ENCODE data around the gene AFF4. TPM values are rescaled to one million over a fixed set of nuclear protein-coding genes. Genes with fewer than 3 reads are reported as not detected.

AFF4 gene
- total RNA-seq, 3 donors from 2014 or later (not counting 1 experiment from before 2014, with no cell fraction given): 87.5 to 98.1 (median 90.8) TPM

GRCh38 chr5:132866342-132867045 lies 96.9 kb downstream of the AFF4 start, which contains the start of the genes GDF9 and UQCRQ:
GDF9 (minus strand) TSS chr5:132866469; CDS start chr5:132864533, 1,936 bp downstream.
UQCRQ (plus strand) TSS chr5:132866642; CDS start chr5:132866882, 240 bp downstream.
- intact Hi-C loops (cut with micrococcal nuclease): loop anchor here (1.0 kb wide), 1 partner anchor 185 kb away; no protein-coding TSS in a partner anchor
- peaks cover 14% of the 10 kb centered on the region for H3K4me1 ChIP-seq (ENCODE audit: control insufficient read depth, insufficient read depth, low read length)
- TF ChIP-seq CTCF (IDR thresholded peaks at IDR 0.05): no peak
- Mint-ChIP-seq H3K4me3 (peak within 1 kb of the TSS; percentile 100), H3K9me3 (no peaks in the 10 kb centered on the region), H3K27me3 (ENCODE audit: low read depth in 2 of 2) (peaks cover 0 to 9% of the 10 kb centered on the region in 2 donors), H3K4me1 (peaks cover 26 to 27% of the 10 kb centered on the region in 2 donors), H3K27ac (peak within 1 kb of the TSS; percentile 97 to 99), H3K36me3 (no peaks in the 10 kb centered on the region)
- no peaks in the 10 kb centered on the region for H3K9me3 ChIP-seq (ENCODE audit: control insufficient read depth, insufficient read depth, low read length)
- DNase-seq (peak; percentile 86 to 99), ATAC-seq (peak; percentile 96 to 99 (median 96))
- peak within 1 kb of the TSS; percentile 73 for H3K4me3 ChIP-seq (ENCODE audit: low read length)
- WGBS (ENCODE audit: insufficient coverage): under 1% methylated on average over 55 of the region's 55 CpGs
- H3K27me3 ChIP-seq (ENCODE audit: control insufficient read depth, insufficient read depth, low read length): no peaks in the 10 kb centered on the region
- H3K36me3 ChIP-seq (ENCODE audit: control insufficient read depth, insufficient read depth, low read length): peaks cover 5% of the 10 kb centered on the region
- peak within 1 kb of the TSS; percentile 98 for H3K27ac ChIP-seq (ENCODE audit: low read length)

GRCh38 chr5:132865668-132866341 lies 97.6 kb downstream of the AFF4 start:
- no peaks in the 10 kb centered on the region for H3K9me3 Mint-ChIP-seq
- ATAC-seq: peak; percentile 16 to 25 (median 19)
- intact Hi-C loops (cut with micrococcal nuclease): loop anchor here (1.0 kb wide), 1 partner anchor 185 kb away; no protein-coding TSS in a partner anchor

GRCh38 chr5:132860742-132861141 lies 102.7 kb downstream of the AFF4 start:
- no peak for ATAC-seq
- Histone ChIP-seq H3K27ac (ENCODE audit: low read length) (no peak overlapping the region), H3K27me3 (ENCODE audit: control insufficient read depth, insufficient read depth, low read length) (no peaks in the 10 kb centered on the region), H3K4me1 (ENCODE audit: control insufficient read depth, insufficient read depth, low read length) (peaks cover 4% of the 10 kb centered on the region), H3K9me3 (ENCODE audit: control insufficient read depth, insufficient read depth, low read length) (no peaks in the 10 kb centered on the region), H3K36me3 (ENCODE audit: control insufficient read depth, insufficient read depth, low read length) (no peaks in the 10 kb centered on the region), H3K4me3 (ENCODE audit: low read length) (no peak overlapping the region)
- intact Hi-C loops (cut with micrococcal nuclease): no loop called here
- H3K9me3 Mint-ChIP-seq: no peaks in the 10 kb centered on the region
- WGBS (ENCODE audit: insufficient coverage): 64% methylated on average over 3 of the region's 5 CpGs
- no peak overlapping the region for H3K4me3 Mint-ChIP-seq
- H3K4me1 Mint-ChIP-seq: peaks cover 6 to 7% of the 10 kb centered on the region in 2 donors
- DNase-seq: no peak
- H3K36me3 Mint-ChIP-seq: no peaks in the 10 kb centered on the region
- no peak for TF ChIP-seq CTCF (IDR thresholded peaks at IDR 0.05)
- H3K27me3 Mint-ChIP-seq (ENCODE audit: low read depth in 2 of 2): peaks cover 11 to 15% of the 10 kb centered on the region in 2 donors
- no peak overlapping the region for H3K27ac Mint-ChIP-seq

More at GRCh38 chr5:132865668-132866341, 97.6 kb downstream of the AFF4 start:
- Mint-ChIP-seq H3K4me1 (peaks cover 26 to 27% of the 10 kb centered on the region in 2 donors), H3K27me3 (ENCODE audit: low read depth in 2 of 2) (peaks cover 2 to 15% of the 10 kb centered on the region in 2 donors), H3K4me3 (peak overlapping the region; percentile 100), H3K36me3 (no peaks in the 10 kb centered on the region), H3K27ac (peak overlapping the region; percentile 97 to 99)
- 45% methylated on average over 29 of the region's 30 CpGs for WGBS (ENCODE audit: insufficient coverage)
- no peak for DNase-seq
- no peak for TF ChIP-seq CTCF (IDR thresholded peaks at IDR 0.05)
- Histone ChIP-seq H3K9me3 (ENCODE audit: control insufficient read depth, insufficient read depth, low read length) (no peaks in the 10 kb centered on the region), H3K27me3 (ENCODE audit: control insufficient read depth, insufficient read depth, low read length) (no peaks in the 10 kb centered on the region), H3K36me3 (ENCODE audit: control insufficient read depth, insufficient read depth, low read length) (peaks cover 5% of the 10 kb centered on the region), H3K4me3 (ENCODE audit: low read length) (peak overlapping the region; percentile 73), H3K4me1 (ENCODE audit: control insufficient read depth, insufficient read depth, low read length) (peaks cover 14% of the 10 kb centered on the region), H3K27ac (ENCODE audit: low read length) (peak overlapping the region; percentile 98)
